ENCODE measurements around the gene MAP4K2.
A peak's percentile ranks its signal among the peaks of the same experiment; 100 is the strongest.

The MAP4K2 gene

DNA sequence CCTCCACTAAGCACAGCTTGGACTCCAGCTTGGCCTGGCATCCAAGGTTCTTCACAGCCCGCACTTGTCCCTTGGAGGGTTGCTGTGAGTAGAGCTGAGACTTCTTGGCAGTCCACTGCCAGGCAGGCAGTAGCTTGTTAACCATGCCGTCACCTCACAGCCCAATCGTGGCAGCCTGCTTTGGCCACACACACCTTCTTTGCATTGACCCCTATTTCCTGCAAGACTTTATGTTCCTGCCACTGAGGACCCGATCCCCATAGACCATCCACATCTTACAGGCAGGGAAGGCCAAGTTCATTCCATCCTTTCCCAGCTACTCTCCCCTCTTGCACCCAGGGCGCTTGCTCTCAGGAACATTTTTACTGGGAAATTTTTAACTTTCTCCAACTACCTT lies 40.7 kb downstream of the MAP4K2 start:
- intact Hi-C loops (cut with DNase I) = no loop called here
- peak in 4 of 10 donors; percentile 15 to 83 (median 51) for DNase-seq

- peak in 2 of 10 donors; percentile 2 to 3 for DNase-seq
- intact Hi-C loops (cut with DNase I) = no loop called here
Observed at GRCh38 chr11:64760759-64761420, 42.1 kb downstream of the MAP4K2 start.

- DNase-seq = peak in 6 of 10 donors; percentile 48 to 89 (median 70)
- intact Hi-C loops (cut with DNase I) = no loop called here
Observed at GRCh38 chr11:64759722-64760719, 43.0 kb downstream of the MAP4K2 start, which contains the start of gene PYGM. TSS of gene PYGM (minus strand) at chr11:64759974. CDS start at chr11:64759898, 76 bp downstream.

DNA sequence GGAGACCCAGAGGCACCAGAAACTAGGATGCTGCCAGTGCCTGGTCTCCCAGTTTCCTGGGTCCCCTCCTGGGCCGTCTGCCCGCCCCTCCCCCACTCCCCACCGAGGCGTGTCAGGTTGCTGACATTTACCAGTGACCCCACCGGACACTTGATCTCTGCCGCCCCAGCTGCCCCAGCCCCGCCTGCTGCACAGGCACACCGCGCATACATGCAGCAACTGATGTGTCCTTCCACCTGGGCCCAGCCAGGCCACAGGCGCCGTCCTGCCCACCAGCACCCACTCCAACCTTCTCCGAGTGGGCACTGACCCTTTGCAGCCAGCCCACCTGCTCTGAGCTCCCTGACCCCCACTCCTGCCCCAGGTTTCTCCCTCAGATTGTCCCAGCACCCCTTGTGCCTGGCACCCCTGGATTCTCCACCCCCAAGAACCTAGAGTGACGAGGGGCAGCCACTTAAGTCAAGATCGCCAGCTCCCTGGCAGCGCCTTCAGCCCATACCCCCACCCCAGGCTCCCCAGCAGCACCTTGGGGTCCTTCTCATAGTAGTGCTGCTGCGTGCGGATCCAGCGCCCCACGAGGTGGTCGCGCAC lies 43.8 kb downstream of the MAP4K2 start:
- intact Hi-C loops (cut with DNase I) = no loop called here
- peak in 4 of 10 donors; percentile 6 to 63 (median 42) for DNase-seq

DNA sequence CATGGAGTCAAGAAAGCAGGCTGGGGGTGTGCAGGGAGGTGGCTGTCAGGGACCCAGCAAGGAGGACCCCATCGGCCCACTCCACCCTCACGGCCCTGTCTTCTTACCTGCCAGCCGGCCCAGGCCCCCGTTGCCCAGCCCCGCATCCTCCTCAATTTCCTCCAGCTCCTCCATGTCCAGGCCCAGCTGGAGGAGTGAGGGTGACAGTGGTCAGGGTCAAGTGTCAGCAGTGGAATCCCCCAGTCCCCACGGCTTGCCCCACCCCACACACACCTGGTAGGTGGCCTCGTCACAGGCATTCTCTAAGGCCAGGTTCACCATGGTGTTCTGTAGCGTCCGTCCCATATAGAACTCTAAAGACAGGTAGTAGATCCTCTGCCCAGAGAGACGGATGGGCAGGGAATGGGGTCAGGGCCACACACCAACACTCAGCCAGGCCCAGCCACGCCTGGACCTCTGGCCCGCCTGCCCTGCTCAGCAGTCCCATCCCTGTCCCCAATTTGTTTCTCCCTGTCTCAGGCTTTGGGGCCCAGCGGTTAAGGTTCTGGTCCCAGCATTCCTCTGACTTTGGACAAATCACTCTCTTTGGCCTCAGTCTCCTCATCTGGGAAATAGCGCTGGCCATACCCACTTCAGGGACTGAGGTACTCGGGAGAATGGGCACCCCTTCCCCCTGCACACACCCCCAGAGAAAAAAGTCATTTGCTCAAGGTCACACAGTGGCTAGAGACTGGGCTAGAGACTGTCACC lies 44.5 kb downstream of the MAP4K2 start:
- peak in 3 of 10 donors; percentile 8 to 79 (median 20) for DNase-seq
- intact Hi-C loops (cut with DNase I) = no loop called here

GRCh38 chr11:64757549-64758329 lies 45.3 kb downstream of the MAP4K2 start:
- peak in 4 of 10 donors; percentile 7 to 70 (median 44) for DNase-seq
- intact Hi-C loops (cut with DNase I) = no loop called here

- peak in 3 of 10 donors; percentile 4 to 70 (median 19) for DNase-seq
- intact Hi-C loops (cut with DNase I) = no loop called here
Observed at GRCh38 chr11:64755681-64756361, 47.2 kb downstream of the MAP4K2 start.

- intact Hi-C loops (cut with DNase I) = no loop called here
- DNase-seq = peak in 4 of 10 donors; percentile 10 to 81 (median 73)
Observed at GRCh38 chr11:64754919-64755662, 47.9 kb downstream of the MAP4K2 start.

- intact Hi-C loops (cut with DNase I) = no loop called here
- peak in 4 of 10 donors; percentile 6 to 59 (median 38) for DNase-seq
Observed at GRCh38 chr11:64754124-64754918, 48.7 kb downstream of the MAP4K2 start.

DNA sequence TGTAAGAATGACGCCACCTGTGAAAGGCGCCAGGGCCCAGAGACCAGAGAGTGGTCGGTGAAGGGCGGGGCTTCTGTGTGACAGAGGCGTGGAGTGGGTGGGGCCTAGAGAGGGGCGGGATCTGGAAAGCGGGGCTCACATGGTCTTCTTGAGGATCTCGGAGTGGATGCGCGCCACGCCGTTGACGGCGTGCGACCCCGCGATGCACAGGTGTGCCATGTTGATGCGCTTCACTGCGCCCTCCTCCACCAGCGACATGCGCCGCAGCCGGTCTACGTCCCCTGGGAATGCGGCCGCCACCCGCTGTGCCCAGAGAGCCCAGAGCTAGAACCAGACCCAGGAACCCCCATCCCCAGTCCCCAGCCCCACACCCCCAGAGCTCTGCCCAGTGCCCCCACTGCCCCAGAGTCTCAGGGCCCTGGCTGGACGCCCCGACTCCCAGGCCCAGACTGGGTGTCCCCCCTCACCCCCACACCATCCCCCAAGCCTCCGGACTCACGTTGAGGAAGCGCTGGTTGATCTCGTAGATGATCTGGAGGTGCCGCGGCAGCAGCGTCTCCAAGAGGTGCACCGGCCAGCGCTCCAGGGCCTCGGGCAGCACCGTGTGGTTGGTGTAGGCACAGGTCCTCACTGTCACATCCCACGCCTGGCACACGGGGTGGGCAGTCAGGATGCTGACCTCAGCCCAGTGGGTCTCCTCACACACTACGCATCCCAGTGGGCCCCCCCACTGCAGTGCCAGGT lies 49.5 kb downstream of the MAP4K2 start:
- peak in 3 of 10 donors; percentile 22 to 79 (median 57) for DNase-seq
- intact Hi-C loops (cut with DNase I) = no loop called here

DNA sequence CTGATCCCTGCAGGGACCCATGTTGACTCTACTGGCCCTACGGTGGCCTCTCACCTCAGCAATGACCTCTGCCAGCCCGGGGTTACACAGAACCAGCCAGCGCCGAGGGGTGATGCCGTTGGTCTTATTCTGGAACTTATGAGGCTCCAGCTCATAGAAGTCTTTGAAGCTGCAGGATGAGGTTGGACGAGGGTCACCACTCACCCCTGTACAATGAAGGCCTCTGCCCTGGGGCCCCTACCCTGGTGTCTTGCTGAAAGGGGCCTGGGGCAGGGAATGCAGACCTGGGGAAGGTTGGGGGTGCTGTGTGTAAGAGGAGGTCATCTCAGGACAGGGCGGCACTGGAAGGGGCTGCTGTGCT lies 50.0 kb downstream of the MAP4K2 start:
- peak in 1 of 10 donors; percentile 25 for DNase-seq
- intact Hi-C loops (cut with DNase I) = no loop called here

GRCh38 chr11:64752175-64752970 lies 50.6 kb downstream of the MAP4K2 start:
- DNase-seq = peak in 1 of 10 donors; percentile 51
- intact Hi-C loops (cut with DNase I) = no loop called here

GRCh38 chr11:64751580-64751979 lies 51.4 kb downstream of the MAP4K2 start:
- DNase-seq = no peak
- intact Hi-C loops (cut with DNase I) = no loop called here

DNA sequence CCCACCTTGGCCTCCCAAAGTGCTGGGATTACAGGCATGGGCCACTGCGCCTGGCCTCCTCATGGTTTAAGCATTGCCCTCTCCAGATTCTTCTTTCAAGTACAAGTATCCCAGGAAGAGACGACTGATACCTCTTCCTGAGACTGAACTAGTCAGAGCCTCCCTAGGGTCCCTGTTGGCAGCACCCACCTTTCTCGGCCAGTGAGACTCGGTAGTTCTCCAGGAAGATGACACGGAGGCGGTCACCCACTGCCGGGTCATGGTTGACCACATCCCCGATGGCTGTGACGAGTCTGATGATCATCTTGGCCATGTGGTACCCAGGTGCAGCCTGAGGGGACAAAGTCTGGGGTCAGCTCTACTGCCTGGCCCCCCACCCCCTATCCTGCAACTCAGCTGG lies 51.9 kb downstream of the MAP4K2 start:
- intact Hi-C loops (cut with DNase I) = no loop called here
- peak in 1 of 10 donors; percentile 70 for DNase-seq

DNA sequence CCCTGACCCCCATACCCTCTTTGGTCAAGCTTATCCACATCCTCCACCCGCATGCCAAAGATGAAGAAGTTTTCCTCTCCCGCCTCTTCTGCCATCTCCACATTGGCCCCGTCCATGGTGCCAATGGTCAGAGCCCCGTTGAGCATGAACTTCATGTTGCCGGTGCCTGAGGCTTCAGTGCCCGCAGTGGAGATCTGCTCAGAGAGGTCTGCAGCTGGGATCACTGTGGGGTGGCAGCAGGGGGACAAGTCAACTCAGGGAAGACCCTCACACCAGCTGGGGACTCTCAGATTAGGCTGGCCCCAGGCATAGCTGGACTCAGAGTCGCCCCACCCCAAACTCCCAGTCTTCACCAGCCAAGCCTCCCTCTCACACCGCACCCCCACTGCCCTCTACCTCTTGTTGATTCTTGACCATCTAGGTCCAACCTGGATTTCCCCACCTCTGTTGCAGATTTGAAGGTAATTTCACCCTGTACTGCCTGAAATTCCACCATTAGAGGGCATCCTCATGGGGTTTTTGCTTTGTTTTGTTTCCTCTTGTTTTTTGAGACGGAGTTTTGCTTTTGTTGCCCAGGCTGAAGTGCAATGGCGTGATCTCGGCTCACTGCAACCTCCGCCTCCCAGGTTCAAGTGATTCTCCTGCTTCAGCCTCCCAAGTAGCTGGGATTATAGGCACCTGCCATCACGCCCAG lies 52.5 kb downstream of the MAP4K2 start:
- intact Hi-C loops (cut with DNase I) = no loop called here
- peak in 2 of 10 donors; percentile 55 to 77 for DNase-seq
